Stimulated activated CD8-positive, alpha-beta memory T cell treated with anti-CD3 and anti-CD28 coated beads, Interleukin-4, amount 100 ng/mL, for 4 hours (primary cell): Measurements from ENCODE around the gene OARD1.

Experiments
- DNase-seq, 2 donors: peaks; one replicate each; pipeline ENCODE4 v3.0.0-alpha.2; 2020; ENCODE audit warnings: low read depth in 2 of 2, low spot score in 1 of 2

Gene OARD1

DNA sequence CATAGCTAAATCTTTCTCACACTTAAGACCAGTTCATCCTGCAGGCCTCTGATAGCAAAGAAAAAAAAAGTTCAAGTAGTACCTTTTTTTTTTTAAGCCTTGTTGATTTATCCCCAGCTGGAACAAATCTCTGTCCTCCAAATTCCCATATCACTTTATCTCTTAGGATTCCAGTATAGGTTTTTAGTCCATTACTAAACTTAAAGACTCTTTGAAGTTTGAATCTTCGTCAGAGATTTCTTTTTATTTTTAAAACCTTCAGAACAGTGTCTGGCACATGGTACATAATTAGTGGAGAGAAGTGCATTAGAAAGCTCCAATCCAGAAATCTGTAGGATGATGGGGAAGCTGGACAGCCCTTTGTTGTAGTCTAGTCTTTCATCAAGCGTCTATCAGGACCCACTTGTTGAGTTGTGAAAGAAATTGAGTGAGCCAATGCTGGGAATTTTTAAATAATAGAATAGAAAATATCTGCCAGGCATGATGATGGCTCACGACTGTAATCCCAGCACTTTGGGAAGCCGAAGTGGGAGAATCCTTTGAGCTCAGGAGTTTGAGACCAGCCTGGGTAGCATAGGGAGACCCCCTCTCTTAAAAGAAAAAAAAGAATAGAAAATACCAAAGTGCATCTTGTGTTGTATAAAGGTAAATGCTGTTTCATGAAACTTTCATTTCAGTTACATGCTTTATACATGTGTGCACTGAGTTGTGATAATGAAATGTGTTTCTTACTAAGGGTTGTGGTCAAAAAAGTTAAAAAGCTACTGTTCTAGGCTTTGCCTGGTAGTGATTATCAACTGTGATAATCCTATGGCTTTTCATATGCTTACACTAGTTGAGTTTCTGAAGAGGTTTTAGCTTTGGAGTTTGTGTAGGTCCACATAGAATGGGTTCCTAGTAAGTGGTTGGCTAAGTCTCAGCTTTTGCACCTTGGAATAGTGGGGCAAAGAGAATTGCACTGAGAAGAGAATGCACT lies 3.8 kb upstream of the OARD1 start:
- no peak for DNase-seq

DNA sequence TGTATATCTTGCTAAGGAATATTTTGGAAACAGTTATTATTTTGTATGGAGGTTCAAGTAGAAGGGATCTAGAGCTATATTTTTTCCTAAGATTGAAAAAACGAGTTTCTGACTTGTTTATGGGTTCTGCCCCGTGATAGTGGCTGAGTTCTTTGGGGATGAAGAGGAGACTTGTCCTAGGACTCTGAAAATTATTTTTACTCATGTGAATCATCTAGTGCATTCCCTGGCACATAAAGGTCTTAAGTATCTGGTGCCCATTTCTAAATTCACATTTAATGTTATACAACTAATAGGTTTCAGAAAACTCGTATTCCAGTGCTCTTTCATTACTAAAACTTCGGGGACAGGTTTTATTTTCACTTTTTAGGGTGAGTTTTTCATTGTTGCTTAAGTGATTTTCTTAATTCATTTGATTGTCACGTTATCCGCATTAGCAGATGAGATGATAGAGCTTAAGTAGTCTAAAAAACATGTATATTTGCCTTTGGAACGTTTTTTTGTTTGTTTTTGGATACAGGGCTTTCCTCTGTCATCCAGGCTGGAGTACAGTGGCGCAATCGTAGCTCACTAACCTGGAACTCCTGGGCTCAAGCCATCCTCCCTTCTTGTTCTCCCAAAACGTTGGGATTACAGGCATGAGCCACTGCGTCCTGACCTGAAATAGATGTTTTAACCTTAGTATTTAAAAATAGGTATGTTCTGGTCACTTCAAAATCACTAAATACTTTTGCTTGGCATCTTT lies 2.7 kb upstream of the OARD1 start:
- no peak for DNase-seq

DNA sequence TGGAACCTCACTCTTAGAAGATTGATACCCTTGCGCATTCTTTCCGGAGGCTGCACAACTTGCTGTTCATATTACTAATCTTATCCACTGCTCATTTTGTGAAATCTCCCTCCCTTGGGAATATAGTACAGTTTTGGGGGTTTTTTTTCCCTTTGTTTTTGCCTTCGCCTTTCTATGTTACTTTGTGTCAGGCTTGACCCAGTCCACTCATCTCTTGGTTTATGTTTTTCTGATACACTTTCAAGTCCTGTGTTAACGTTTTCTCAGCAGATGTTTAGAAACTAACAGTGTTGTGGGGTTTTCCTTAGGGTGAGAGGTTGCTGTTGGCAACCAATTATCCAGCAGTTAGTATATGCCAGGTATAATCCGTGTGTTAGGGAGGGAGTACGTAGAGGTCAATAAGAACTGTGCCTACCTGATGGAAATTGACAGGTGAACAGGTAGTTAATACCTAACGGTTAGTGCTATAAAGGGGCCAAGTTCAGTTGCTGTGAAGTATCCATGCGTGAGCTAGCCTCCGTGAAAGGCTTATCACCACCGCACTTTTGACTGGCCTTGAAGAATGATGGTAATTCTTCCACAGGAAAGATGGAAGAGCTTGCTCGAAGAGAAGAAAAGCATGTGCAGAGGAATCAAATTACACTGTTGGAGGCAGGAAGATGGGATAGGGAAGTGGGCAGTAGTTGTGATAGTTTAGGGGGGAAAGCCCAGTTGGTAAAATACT lies 2.0 kb upstream of the OARD1 start:
- no peak for DNase-seq

DNA sequence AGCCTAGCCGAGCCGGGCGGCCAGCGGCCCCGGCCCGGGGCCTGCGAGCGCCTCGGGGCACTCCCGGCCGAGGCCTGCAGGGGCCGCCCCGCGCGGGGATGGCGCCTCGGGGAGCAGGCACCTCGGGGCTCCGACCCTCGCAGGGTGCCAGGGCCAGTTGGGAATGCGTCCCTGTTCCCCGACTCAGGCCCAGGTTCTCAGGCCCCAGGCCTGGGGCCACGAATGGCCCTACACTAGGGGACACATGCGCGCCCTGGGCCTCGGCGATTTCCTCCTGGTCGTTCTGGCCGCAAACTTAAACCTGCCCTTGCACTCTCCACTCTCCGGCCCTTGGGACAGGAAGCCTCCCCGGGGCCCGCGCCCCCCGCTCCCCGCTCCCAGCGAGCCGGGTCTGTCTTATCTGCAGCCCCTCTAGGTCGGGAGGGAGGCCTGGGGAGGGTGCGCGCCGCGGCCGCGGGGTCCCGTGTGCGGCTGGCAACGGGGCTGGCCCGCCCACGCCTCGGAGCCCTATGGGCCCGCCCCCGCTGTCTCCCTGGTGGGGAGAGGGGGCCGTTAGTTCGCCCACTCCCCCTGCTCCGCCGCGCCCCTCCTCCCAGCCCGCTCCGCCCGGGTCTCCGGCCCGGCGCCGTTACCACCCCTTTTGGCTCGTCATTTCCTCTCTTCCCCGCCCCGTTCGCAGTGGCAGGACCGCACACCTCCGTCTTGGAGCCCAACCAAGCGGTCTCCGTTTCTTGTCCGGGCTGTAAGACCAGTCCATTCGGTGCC lies 1.2 kb upstream of the OARD1 start:
- peak; percentile 50 to 69 for DNase-seq

DNA sequence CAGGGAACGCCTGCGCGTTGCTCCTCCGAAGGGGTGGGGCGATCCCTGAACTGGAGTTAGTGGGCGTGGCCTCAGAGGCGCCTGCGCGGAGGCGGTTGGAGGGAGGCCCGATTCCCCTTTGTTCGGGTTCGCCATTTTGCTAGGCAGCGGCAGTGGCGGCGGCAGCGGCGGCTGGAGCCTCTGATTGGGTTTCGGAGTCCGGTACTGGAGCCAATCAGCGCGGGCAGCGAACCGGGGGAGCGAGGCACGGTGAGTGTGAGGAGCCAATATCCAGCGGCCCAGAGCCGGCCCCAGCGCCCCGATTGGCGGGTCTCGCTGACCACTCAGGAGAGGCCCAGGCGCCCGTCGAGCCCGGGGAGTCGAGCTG lies 663 bp upstream of the OARD1 start, which contains the start of gene NFYA:
Gene NFYA (plus strand): TSS at position 139 of the 367 bp plus-strand sequence. CDS start 6,116 bp downstream, outside the sequence.
- DNase-seq: no peak

DNA sequence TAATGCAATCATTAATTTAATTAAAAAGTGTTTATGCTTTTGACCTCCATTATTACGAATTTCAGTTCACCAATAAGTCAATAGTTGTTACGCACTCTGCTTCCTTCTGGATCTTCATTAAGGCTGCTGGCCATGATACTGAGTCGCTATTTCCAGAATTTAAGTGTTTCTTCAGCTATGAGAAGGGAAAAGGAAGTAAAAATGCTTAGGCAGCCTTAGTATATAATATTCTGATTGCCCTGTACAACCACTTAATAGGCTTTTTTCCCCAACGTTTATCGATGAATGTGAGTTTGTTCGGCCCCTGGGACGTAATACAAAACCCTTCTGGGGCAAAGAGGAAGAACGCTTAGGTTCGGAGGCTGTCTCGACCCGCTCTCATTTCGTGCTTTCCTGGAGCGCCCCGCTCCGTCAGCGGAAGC lies 644 bp downstream of the OARD1 start:
- DNase-seq: no peak

DNA sequence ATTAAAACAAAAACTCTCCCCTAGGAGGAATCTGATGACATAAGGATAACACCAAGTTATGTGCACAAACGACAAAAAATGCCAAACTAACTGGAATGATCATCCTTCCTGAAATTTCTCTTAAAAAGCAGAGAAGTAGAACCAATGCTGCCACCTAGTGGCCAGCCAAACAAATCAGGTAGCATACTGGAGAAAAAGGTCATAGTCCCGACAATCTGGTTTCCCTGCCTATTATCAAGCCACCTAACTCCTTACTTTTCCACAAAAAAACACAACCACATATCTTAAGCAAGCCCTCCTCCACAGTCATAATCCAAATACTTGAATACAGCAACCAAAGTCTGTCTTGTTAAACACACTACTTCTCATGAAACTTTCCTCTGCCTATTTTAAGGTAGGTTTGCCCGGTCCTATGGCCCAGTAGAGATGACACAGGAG lies 5.3 kb downstream of the OARD1 start:
- DNase-seq: peak; percentile 31 to 35

DNA sequence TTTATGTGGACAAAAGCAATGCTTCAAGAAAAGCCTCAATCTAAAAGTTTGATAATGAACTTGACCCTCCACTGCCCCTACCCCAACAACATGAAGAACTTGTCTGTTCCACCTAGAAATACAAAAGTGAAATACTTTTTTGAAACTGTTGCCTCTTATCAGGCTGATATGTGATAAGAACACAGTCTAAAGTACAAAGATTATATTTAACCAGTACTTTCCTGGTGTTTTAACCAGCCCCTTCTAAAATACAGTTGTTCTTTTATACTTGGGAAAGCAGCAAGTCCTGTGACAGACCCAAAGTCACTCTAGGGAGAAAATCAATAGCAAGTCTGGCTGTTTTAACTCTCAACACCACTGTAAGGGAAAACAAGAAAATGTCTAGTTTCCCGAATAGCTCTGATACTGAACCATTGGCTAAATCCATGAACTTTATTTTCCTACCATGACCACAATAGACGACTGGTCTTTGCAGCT lies 6.6 kb downstream of the OARD1 start:
- DNase-seq: no peak

DNA sequence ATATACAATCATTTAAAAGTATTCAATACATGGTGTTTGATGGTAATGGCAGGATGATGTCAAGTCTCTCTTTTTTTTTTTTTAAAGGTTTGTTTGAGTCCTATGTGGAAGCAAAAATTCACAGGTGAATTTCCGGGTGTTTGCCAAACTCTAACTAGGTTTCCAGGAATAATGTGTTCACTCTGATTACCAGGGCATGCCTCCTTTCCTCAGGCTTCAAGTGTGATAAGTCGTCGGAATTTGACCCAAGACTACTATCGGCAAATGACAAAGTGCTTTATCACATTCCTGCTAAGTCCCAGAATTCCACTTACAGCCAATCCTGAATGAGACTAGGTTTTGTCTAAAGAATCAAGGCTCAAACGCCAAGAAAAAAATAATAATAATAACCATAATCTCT lies 7.3 kb downstream of the OARD1 start:
- no peak for DNase-seq

DNA sequence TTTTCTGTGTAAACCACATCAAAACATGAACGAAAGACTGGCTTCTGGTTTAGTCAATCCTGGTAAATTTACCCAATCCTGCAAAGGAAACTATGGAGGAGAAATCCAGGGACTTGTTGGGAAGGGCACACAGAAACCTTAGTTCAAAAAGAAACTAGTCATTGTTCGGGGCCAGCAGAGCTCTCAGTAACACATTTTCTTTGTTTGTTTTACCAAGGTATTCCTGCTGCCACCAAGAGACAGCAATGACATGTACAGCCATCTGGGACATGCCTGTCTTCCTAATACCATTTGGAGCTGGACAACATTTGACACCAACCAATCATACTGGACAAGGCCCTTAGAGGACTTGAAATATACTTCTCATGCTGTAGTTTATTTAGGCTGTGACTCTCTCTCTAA lies 8.3 kb downstream of the OARD1 start:
- no peak for DNase-seq

DNA sequence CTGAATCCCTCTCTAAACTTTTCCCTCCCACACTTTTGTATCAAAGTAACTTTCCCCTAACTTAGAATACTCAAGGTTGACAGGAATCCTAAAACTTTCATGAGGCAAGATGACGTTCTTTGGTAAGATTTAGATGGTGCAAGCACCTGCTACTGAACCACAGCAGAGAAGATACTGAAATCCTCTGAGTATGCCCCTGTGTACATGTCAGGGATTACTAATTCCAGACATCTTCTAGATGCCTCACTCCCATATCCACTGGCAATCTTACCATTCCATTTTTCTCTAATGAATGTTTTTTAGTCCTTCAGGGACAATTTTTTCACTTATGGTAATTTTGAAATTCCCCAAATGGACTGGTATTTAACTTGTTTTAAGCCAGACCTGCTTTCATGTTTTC lies 10.1 kb downstream of the OARD1 start:
- DNase-seq: no peak

DNA sequence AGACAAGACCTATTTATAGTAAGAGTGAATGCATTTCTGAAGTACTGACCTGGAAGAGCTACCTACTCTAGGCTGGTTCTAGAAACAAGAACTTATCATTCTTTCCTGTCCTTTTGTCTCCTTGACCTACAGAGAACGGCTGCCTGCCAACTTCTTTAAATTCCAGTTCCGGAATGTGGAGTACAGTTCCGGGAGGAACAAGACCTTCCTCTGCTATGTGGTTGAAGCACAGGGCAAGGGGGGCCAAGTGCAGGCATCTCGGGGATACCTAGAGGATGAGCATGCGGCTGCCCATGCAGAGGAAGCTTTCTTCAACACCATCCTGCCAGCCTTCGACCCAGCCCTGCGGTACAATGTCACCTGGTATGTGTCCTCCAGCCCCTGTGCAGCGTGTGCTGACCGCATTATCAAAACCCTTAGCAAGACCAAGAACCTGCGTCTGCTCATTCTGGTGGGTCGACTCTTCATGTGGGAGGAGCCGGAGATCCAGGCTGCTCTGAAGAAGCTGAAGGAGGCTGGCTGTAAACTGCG lies 10.9 kb downstream of the OARD1 start:
- DNase-seq: no peak

DNA sequence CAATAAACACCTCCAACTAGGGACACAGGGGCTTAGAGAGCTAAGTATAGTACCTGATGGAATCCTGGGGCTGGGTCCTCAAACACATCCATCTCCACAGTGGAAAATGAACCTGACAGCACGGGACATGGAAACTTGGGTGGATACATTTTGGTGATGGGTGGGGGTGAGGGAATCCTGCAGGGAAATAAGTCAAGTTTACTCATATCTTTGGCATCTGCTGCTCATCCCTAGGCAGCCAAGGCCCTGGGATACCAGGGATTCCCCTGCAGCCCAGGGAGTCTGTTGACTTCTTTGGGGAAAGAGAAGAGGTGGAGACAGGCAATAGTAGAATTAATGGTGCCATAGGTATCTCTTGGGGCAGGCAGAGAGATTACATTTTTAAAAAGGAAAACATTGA lies 12.6 kb downstream of the OARD1 start:
- no peak for DNase-seq

DNA sequence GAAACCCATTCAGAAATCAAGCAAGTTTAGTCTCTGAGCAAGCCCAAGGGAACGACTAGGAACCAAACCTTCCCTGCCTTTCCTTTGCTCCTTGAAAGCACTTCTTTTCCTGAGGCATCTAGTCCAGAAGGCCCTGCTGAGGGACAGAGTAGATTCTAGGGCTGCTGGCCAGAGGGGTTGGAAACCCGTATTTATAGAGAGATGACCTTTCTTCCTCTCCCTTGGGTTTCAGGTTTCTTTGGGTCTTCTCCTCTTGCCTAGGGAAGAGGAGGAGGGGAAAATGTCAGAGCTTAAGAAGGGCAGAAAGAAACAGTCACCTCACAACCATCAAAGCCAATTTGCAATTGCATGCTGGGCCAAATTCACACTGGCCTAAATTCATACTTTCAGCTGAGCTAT lies 13.4 kb downstream of the OARD1 start:
- DNase-seq: no peak

DNA sequence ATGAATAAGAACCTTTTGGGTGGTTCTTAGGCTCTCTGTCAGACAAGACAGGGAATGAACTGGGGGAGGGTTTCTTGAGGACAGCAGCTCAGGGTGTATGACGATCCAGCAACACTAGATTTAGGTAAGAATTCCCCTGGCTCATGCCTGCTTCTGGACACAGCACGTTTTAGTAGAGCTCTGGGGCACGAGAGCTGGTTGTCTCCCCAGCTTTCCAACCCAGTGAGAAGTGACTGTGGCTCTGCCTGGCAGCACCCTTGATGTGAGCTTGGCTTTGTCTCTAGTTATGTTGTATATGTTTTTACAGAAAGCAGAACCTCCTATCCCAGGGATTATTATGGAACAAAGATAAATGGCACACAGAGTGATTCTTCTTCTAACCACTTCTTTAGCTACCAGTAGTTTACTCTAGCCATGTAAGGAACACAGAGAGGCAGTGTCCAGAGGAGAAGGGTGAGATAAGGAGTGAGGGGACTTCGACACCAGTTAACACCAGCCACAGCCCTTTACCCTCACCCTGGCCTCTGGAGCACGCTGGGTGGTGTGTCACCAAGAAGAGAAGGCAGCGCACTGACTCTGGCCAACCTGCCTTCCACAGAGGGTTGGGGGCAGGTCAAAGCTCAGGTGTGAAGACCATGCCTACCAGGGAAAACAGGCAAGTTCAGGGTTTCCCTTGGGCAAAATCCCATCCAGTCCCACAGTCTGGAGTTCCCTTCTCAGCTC lies 15.2 kb downstream of the OARD1 start:
- no peak for DNase-seq

DNA sequence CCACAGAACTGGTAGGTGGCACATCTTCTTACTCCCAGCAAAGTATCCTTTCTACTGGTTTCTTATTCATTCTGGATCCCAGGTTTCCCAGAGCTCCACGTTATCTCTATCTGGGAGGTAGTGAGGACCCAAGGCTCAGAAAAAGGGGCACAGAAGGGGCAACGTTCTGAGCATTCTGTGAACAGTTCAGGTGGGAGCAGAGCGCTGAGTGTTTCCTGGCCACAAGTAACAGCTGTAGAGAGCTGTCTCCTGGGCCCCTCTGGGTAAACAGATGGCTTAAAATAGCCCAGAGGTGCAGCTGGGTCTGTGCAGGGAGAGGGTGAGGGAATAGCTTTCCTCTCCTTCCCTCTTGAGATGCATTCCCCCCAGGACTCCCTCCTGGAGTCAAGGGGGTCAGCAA lies 17.0 kb downstream of the OARD1 start:
- DNase-seq: no peak

DNA sequence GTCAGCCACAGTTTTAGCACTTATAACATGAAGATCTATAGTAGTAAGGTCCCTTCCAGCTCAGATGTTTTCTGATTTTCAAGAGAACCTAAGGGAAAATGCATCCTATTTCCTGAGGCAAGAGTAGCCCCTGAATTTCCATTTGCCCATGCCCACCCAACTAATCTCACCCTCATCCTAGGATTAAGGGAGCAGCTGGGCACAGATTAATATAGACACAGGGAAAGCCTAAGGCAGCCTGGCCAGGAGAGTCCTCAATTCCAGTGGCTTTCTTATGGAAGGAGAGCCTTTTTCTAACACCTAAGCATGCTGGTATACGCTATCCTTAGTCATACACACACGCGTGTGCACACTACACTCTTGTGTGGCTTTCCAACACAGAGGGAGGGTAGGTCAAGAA lies 17.6 kb downstream of the OARD1 start:
- DNase-seq: no peak

DNA sequence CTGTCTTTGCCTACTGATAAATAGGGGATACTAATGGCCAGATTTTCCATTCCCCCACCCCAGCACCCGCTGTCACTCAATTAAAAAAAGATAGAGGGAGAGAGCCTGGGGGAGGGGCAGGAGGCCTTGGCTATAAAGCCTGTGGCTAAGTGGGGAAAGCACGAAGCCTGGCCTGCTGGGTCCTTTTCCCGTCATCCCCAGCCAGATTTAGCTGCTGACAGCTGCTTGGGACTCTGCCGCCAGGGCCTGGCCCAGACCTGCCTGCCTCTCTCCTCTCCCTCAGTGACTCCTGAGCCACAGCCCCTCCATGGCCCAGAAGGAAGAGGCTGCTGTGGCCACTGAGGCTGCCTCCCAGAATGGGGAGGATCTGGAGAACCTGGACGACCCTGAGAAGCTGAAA lies 19.1 kb downstream of the OARD1 start, which contains the start of gene APOBEC2:
Gene APOBEC2 (plus strand): TSS at position 162 of the 400 bp plus-strand sequence. CDS start 146 bp downstream, at position 308.
- no peak for DNase-seq

DNA sequence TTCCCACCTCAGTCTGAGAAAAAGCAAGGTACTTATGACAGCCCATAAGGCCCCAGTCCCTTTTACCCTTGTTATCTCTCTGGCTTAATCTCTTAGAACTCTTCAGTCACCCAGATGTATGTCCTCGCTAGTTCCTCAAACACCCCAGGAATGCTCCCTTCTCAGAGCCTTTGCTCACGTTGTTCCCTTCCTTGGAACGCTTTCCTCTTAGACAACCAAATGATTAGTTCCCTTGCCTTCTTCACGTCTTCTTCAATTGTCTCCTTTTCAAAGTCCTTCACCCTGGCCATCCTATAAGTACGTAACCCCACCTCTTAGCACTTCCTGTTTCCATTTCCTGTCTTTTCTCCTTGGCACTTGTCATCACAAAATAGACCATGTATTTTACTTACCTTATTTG lies 20.3 kb downstream of the OARD1 start:
- DNase-seq: no peak

DNA sequence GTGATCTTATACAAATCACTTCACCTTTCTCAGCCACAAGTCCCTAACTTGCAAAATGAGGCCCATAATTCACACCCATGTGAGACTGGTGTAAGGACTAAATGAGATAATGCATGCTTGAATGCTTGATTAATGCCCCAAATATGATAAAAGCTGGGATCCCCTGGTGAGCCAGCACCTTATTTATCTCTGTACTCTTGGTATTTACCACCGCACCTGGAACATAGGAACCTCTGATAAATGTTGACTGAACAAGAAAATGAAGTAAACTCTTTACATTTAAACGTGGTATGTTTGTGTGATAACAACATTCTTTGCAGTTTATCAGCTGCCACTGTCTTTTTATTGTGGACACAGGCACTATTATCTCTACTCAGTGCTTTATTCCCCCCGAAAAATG lies 21.6 kb downstream of the OARD1 start:
- DNase-seq: no peak
